Mesenchymal stem cell (in vitro differentiated cells and primary cell): ENCODE data around the gene ACACB.

Experiments
- DNase-seq: peaks from one replicate; pipeline ENCODE4 v3.0.0-alpha.2; 2013
- H2AFZ ChIP-seq: one replicate; pipeline ENCODE4 v1.6.1; 2013; ENCODE audit warnings: low read depth, mild to moderate bottlenecking, control low read depth, inconsistent platforms, low read length, moderate library complexity
- H2AK5ac ChIP-seq: 2 replicates; pipeline ENCODE4 v1.6.1; 2013; ENCODE audit warnings: low read length, moderate library complexity, mild to moderate bottlenecking, inconsistent platforms; ENCODE audit not compliant: severe bottlenecking
- H2BK120ac ChIP-seq: one replicate; pipeline ENCODE4 v1.6.1; 2013; ENCODE audit warnings: low read depth, mild to moderate bottlenecking, inconsistent platforms, low read length, moderate library complexity
- H2BK12ac ChIP-seq, 2 experiments: one replicate each; pipeline ENCODE4 v1.6.1; 2013; ENCODE audit warnings: inconsistent platforms in 2 of 2, low read length in 2 of 2, mild to moderate bottlenecking in 2 of 2, moderate library complexity in 2 of 2, control low read depth in 1 of 2
- H2BK15ac ChIP-seq: one replicate; pipeline ENCODE4 v1.6.1; 2013; ENCODE audit warnings: mild to moderate bottlenecking, low read depth, inconsistent platforms; ENCODE audit not compliant: poor library complexity, severe bottlenecking
- H2BK5ac ChIP-seq: 2 replicates; pipeline ENCODE4 v1.6.1; 2013; ENCODE audit warnings: low read depth, mild to moderate bottlenecking, low read length, control low read depth, inconsistent platforms; ENCODE audit not compliant: poor library complexity, severe bottlenecking
- H3K14ac ChIP-seq, 2 experiments: one replicate each; pipeline ENCODE4 v1.6.1; 2013; ENCODE audit warnings: inconsistent platforms in 2 of 2, low read length in 2 of 2, control low read depth in 1 of 2, mild to moderate bottlenecking in 1 of 2, moderate library complexity in 1 of 2
- H3K18ac ChIP-seq, 2 experiments: one replicate each; pipeline ENCODE4 v1.6.1; 2013; ENCODE audit warnings: inconsistent platforms in 2 of 2, low read length in 2 of 2, control low read depth in 1 of 2, low read depth in 1 of 2, mild to moderate bottlenecking in 1 of 2
- H3K23ac ChIP-seq, 2 experiments: one replicate each; pipeline ENCODE4 v1.6.1; 2013; ENCODE audit warnings: inconsistent platforms in 2 of 2, low read length in 2 of 2, mild to moderate bottlenecking in 2 of 2, moderate library complexity in 2 of 2, control low read depth in 1 of 2
- H3K27ac ChIP-seq: 2 replicates; pipeline ENCODE4 v1.5.1; 2013; ENCODE audit warnings: mild to moderate bottlenecking, moderate library complexity, low read length, control low read depth, inconsistent platforms; ENCODE audit not compliant: poor library complexity, severe bottlenecking
- H3K27me3 ChIP-seq, 2 experiments: 2 replicates each; pipeline versions ENCODE4 v1.6.1 to v1.7.0; 2013; ENCODE audit warnings: low read length in 2 of 2, mild to moderate bottlenecking in 2 of 2, moderate library complexity in 2 of 2, control low read depth in 1 of 2, inconsistent platforms in 1 of 2; ENCODE audit not compliant: control insufficient read depth in 1 of 2, insufficient read depth in 1 of 2
- H3K36me3 ChIP-seq, 2 experiments: 2 replicates each; pipeline versions ENCODE4 v1.6.1 to v1.7.0; 2013; ENCODE audit warnings: low read length in 2 of 2, control low read depth in 1 of 2, inconsistent platforms in 1 of 2, low read depth in 1 of 2, mild to moderate bottlenecking in 1 of 2; ENCODE audit not compliant: insufficient read depth in 2 of 2, control insufficient read depth in 1 of 2
- H3K4ac ChIP-seq, 2 experiments: one replicate each; pipeline ENCODE4 v1.6.1; 2013; ENCODE audit warnings: inconsistent platforms in 2 of 2, low read length in 2 of 2, mild to moderate bottlenecking in 2 of 2, moderate library complexity in 2 of 2, control low read depth in 1 of 2, low read depth in 1 of 2
- H3K4me1 ChIP-seq: 2 replicates; pipeline ENCODE4 v1.6.1; 2013; ENCODE audit warnings: low read depth, low read length, control low read depth; ENCODE audit not compliant: control insufficient read depth, insufficient read depth
- H3K4me2 ChIP-seq: 2 replicates; pipeline ENCODE4 v1.6.1; 2013; ENCODE audit warnings: low read length, mild to moderate bottlenecking, inconsistent platforms; ENCODE audit not compliant: poor library complexity, severe bottlenecking
- H3K4me3 ChIP-seq, 2 experiments: 2 replicates each; pipeline versions ENCODE4 v1.5.1 to v1.7.0; 2013; ENCODE audit warnings: low read length in 2 of 2, mild to moderate bottlenecking in 2 of 2, control low read depth in 1 of 2, low read depth in 1 of 2; ENCODE audit not compliant: insufficient read depth in 1 of 2
- H3K79me1 ChIP-seq: replicated peaks from 2 replicates; pipeline ENCODE4 v1.6.1; 2013; ENCODE audit warnings: mild to moderate bottlenecking, control low read depth, low read length, inconsistent platforms; ENCODE audit not compliant: poor library complexity, severe bottlenecking
- H3K9ac ChIP-seq: 2 replicates; pipeline ENCODE4 v1.7.0; 2013; ENCODE audit warnings: mild to moderate bottlenecking, low read length, moderate library complexity
- H3K9me3 ChIP-seq: 2 replicates; pipeline ENCODE4 v1.7.0; 2013; ENCODE audit warnings: mild to moderate bottlenecking, low read length; ENCODE audit not compliant: control insufficient read depth
- H4K8ac ChIP-seq: one replicate; pipeline ENCODE4 v1.6.1; 2013; ENCODE audit warnings: inconsistent platforms, mild to moderate bottlenecking, low read length, moderate library complexity
- H4K91ac ChIP-seq: one replicate; pipeline ENCODE4 v1.6.1; 2013; ENCODE audit warnings: mild to moderate bottlenecking, low read length, inconsistent platforms
- WGBS: methylation state at CpG from one replicate; pipeline ENCODE4 v1.1.7; 2013; ENCODE audit warnings: mixed read lengths; 5-methylcytosine and 5-hydroxymethylcytosine counted together

Gene ACACB

GRCh38 chr12:109178532-109178931 is 62.1 kb downstream of the ACACB start:
- Histone ChIP-seq H3K9me3 (no peaks in the 10 kb centered on the region), H2AK5ac (no peak overlapping the region), H3K9ac (no peak overlapping the region), H3K18ac (no peak overlapping the region), H3K4me3 (no peak overlapping the region), H3K4ac (no peak overlapping the region), H3K23ac (no peak overlapping the region), H4K91ac (no peak overlapping the region), H3K27ac (no peak overlapping the region), H2BK12ac (no peak overlapping the region), H3K36me3 (peaks cover 5 to 31% of the 10 kb centered on the region in 2 experiments), H2AFZ (no peak overlapping the region), H3K4me2 (no peak overlapping the region), H3K27me3 (no peaks in the 10 kb centered on the region), H3K14ac (no peak overlapping the region), H3K4me1 (no peaks in the 10 kb centered on the region), H2BK5ac (no peak overlapping the region), H3K79me1 (no peaks in the 10 kb centered on the region), H2BK15ac (no peak overlapping the region), H4K8ac (no peak overlapping the region), H2BK120ac (no peak overlapping the region)
- WGBS: 78% methylated on average over 6 of the region's 6 CpGs
- DNase-seq: no peak

DNA sequence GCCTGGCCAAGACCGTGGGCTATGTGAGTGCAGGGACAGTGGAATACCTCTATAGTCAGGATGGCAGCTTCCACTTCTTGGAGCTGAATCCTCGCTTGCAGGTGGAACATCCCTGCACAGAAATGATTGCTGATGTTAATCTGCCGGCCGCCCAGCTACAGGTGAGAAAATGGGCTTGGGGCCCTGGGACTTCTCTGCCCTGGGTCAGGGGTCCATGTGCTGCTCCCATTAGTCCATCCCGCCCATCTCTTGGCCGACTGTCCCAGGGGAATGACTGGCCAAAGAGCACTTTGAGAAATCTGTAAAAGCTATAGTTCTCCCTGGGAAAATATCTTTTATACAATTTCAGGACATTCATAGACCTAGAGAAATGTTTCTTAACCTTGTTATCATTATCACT is 63.5 kb downstream of the ACACB start:
- Histone ChIP-seq H2AK5ac (no peak overlapping the region), H2BK12ac (no peak overlapping the region), H3K4me1 (no peaks in the 10 kb centered on the region), H4K91ac (no peak overlapping the region), H3K9me3 (no peaks in the 10 kb centered on the region), H2BK15ac (no peak overlapping the region), H3K18ac (no peak overlapping the region), H3K14ac (no peak overlapping the region), H2AFZ (no peak overlapping the region), H3K4ac (no peak overlapping the region), H2BK5ac (no peak overlapping the region), H3K27me3 (no peaks in the 10 kb centered on the region), H3K79me1 (no peaks in the 10 kb centered on the region), H3K27ac (no peak overlapping the region), H3K36me3 (peaks cover 5 to 30% of the 10 kb centered on the region in 2 experiments), H3K9ac (no peak overlapping the region), H3K23ac (no peak overlapping the region), H2BK120ac (no peak overlapping the region), H4K8ac (no peak overlapping the region), H3K4me3 (no peak overlapping the region), H3K4me2 (no peak overlapping the region)
- whole genome bisulfite sequencing: 90% methylated on average over 4 of the region's 6 CpGs
- no peak for DNase-seq

DNA sequence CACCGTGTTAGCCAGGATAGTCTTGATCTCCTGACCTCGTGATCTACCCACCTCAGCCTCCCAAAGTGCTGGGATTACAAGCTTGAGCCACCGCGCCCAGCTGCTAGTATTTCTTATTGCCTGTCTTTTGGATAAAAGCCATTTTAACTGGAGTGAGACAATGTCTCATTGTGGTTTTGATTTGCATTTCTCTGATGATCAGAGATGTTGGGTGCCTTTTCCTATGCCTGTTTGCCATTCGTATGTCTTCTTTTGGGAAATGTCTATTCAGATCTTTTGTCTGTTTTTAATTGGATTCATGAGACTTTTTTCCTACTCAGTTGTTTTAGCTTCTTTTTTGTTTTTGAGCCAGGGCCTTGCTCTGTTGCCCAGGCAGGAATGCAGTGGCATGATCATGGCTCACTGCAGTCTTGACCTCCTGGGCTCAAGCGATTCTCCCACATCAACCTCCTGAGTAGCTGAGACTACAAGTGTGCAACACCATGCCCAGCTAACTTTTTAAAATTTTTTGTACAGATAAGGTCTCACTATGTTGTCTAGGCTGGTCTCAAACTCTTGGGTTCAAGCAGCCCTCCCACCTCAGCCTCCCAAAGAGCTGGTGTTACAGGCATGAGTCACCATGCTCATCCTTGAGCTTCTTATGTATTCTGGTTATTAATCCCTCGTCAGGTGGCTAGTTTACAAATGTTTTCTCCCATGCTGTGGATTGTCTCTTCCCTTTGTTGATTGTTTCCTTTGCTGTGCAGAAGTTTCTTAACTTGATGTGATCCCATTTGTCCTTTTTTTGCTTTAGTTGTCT is 65.9 kb downstream of the ACACB start:
- H4K8ac ChIP-seq: no peak overlapping the region
- H3K27ac ChIP-seq: no peak overlapping the region
- H2BK5ac ChIP-seq: no peak overlapping the region
- no peak overlapping the region for H3K18ac ChIP-seq
- H2BK15ac ChIP-seq: no peak overlapping the region
- H3K9ac ChIP-seq: no peak overlapping the region
- H3K4me3 ChIP-seq: no peak overlapping the region
- H3K4me2 ChIP-seq: no peak overlapping the region
- no peak overlapping the region for H3K4ac ChIP-seq
- peaks cover 5 to 39% of the 10 kb centered on the region in 2 experiments for H3K36me3 ChIP-seq
- H3K9me3 ChIP-seq: no peaks in the 10 kb centered on the region
- no peaks in the 10 kb centered on the region for H3K27me3 ChIP-seq
- 89% methylated on average over 7 of the region's 7 CpGs for WGBS
- DNase-seq: no peak
- H3K79me1 ChIP-seq: no peaks in the 10 kb centered on the region
- no peak overlapping the region for H2BK12ac ChIP-seq
- H2AK5ac ChIP-seq: no peak overlapping the region
- no peaks in the 10 kb centered on the region for H3K4me1 ChIP-seq
- H3K14ac ChIP-seq: no peak overlapping the region
- no peak overlapping the region for H3K23ac ChIP-seq
- no peak overlapping the region for H4K91ac ChIP-seq
- H2BK120ac ChIP-seq: no peak overlapping the region
- H2AFZ ChIP-seq: no peak overlapping the region

GRCh38 chr12:109185441-109185840 is 69.1 kb downstream of the ACACB start:
- Histone ChIP-seq H3K14ac (no peak overlapping the region), H3K18ac (no peak overlapping the region), H2BK15ac (no peak overlapping the region), H2BK12ac (no peak overlapping the region), H4K8ac (no peak overlapping the region), H3K9me3 (no peaks in the 10 kb centered on the region), H3K4me2 (no peak overlapping the region), H2BK120ac (no peak overlapping the region), H4K91ac (no peak overlapping the region), H3K27me3 (no peaks in the 10 kb centered on the region), H3K4me3 (no peak overlapping the region), H2BK5ac (no peak overlapping the region), H3K4me1 (no peaks in the 10 kb centered on the region), H2AFZ (no peak overlapping the region), H2AK5ac (no peak overlapping the region), H3K9ac (no peak overlapping the region), H3K79me1 (no peaks in the 10 kb centered on the region), H3K23ac (no peak overlapping the region), H3K4ac (no peak overlapping the region), H3K27ac (no peak overlapping the region), H3K36me3 (peaks cover 0 to 27% of the 10 kb centered on the region in 2 experiments)
- no peak for DNase-seq
- WGBS: 87% methylated on average over 12 of the region's 12 CpGs
